Measurements from ENCODE around the gene DCD.

DNA sequence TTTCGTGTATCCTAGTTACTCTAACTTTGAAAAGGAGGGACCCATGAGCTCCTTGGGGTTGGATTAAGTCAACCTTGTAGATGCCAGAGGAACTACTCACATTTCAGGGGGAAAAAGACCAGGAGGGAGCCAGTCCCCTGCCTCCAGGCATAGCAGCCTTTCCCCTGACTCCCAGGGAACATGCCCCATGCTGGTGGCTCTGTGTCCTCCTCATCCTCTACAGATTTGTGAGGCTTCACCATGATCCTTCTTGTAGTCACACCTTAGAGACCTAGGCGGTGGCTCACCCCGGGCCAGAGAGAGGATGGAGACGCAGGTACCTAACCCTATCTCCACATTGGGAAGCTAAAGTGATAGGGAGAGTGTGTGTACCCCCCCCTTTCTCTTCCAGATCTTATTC, 43.7 kb downstream of the DCD start:
- TF ChIP-seq, protein P1, sequence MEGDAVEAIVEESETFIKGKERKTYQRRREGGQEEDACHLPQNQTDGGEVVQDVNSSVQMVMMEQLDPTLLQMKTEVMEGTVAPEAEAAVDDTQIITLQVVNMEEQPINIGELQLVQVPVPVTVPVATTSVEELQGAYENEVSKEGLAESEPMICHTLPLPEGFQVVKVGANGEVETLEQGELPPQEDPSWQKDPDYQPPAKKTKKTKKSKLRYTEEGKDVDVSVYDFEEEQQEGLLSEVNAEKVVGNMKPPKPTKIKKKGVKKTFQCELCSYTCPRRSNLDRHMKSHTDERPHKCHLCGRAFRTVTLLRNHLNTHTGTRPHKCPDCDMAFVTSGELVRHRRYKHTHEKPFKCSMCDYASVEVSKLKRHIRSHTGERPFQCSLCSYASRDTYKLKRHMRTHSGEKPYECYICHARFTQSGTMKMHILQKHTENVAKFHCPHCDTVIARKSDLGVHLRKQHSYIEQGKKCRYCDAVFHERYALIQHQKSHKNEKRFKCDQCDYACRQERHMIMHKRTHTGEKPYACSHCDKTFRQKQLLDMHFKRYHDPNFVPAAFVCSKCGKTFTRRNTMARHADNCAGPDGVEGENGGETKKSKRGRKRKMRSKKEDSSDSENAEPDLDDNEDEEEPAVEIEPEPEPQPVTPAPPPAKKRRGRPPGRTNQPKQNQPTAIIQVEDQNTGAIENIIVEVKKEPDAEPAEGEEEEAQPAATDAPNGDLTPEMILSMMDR (conservative IDR thresholded peaks at IDR 0.05; ENCODE audit: low read depth, low read length) = no peak
- no peak for TF ChIP-seq EZH2 (IDR thresholded peaks at IDR 0.05; ENCODE audit: borderline replicate concordance, low read depth, low read length, poor library complexity, severe bottlenecking)

Measured in A673 (cell line).